Activated effector memory CD4-positive, alpha-beta T cell treated with Interleukin-2 at 50 U/mL for 16 hours (primary cell): ENCODE results near the gene SFXN5.
A peak's percentile ranks its signal among the peaks of the same experiment; 100 is the strongest.
"Not testable (repeated sequence)": the region's sequence is repeated elsewhere in the genome, so short reads cannot be mapped to it uniquely, and the experiment has no call there.

Experiments
- DNase-seq: peaks from one replicate; pipeline ENCODE4 v3.0.0-alpha.2; 2020

Gene SFXN5, protein sequence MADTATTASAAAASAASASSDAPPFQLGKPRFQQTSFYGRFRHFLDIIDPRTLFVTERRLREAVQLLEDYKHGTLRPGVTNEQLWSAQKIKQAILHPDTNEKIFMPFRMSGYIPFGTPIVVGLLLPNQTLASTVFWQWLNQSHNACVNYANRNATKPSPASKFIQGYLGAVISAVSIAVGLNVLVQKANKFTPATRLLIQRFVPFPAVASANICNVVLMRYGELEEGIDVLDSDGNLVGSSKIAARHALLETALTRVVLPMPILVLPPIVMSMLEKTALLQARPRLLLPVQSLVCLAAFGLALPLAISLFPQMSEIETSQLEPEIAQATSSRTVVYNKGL

DNA sequence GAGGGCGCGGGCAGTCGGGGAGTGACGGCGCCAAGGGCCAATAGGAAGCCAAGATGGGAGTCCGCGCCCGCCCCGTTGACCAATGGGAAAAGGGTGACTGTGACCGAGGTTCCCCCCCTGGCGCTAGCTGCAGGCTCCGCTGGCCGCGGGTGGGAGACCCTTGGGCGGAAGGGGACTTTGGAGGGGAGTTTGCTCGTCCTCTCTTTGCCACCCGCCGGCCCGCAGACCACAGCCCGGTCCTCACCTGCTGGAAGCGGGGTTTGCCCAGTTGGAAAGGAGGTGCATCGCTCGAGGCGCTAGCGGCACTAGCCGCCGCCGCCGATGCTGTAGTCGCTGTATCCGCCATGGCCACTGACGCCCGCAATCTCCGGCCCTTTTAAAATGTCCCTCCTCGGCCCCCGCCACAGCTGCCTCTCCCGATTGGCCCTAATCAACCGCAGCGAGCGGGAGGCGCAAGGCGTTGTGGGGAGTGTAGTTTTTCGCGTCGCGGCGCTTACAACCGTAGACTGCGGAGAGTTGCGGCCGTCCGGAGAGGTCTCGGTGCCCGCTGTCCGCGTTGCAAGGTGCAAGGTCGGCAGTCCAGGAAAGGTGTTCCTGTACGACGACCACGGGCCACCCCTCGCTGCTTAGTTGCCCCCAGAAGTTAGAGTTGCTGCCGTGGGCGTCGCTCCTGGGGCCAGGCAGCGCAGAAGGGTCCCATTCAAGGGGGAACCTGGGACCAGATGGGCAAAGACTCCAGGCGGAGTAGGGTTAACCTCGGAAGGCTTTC, at the start of gene SFXN5:
SFXN5 (minus strand) TSS at position 353 of the 769 bp plus-strand sequence; CDS start at position 346, 7 bp downstream.
- DNase-seq, result peak; percentile 91

DNA sequence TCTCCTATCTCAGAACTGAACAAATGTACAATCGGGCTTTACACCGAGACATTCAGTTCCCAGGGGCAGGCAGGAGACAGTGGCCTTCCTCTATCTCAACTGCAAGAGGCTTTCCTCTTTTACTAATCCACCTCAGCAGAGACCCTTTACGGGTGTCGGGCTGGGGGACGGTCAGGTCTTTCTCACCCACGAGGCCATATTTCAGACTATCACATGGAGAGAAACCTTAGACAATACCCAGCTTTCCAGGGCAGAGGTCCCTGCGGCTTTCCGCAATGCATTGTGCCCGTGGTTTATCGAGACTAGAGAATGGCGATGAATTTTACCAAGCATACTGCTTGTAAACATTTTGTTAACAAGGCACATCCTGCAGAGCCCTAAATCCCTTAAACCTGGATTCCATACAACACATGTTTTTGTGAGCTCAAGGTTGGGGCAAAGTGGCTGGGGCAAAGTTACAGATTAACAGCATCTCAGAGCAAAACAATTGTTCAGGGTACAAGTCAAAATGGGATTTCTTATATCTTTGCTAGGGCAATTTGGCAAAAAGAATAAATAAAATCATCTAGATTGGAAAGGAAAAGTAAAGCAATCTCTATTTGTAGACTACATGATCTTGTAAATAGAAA, 48.2 kb upstream of the SFXN5 start:
- not testable (repeated sequence) for DNase-seq

DNA sequence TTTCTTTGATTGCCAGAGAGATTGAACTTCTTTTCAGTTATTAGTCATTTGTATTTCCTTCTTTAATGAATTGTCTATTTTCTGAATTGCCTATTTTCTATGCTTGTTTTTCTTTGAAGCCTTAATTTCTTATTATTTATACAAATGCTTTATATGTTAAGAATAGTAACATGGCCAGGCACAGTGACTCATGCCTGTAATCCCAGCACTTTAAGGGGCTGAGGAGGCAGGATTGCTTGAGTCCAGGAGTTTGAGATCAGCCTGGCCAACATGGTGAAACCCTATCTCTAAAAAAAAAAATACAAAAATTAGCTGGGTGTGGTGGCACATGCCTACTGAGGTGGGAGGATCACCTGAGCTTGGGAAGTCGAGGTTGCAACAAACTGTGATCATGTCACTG, 45.9 kb upstream of the SFXN5 start:
- DNase-seq, result no peak

DNA sequence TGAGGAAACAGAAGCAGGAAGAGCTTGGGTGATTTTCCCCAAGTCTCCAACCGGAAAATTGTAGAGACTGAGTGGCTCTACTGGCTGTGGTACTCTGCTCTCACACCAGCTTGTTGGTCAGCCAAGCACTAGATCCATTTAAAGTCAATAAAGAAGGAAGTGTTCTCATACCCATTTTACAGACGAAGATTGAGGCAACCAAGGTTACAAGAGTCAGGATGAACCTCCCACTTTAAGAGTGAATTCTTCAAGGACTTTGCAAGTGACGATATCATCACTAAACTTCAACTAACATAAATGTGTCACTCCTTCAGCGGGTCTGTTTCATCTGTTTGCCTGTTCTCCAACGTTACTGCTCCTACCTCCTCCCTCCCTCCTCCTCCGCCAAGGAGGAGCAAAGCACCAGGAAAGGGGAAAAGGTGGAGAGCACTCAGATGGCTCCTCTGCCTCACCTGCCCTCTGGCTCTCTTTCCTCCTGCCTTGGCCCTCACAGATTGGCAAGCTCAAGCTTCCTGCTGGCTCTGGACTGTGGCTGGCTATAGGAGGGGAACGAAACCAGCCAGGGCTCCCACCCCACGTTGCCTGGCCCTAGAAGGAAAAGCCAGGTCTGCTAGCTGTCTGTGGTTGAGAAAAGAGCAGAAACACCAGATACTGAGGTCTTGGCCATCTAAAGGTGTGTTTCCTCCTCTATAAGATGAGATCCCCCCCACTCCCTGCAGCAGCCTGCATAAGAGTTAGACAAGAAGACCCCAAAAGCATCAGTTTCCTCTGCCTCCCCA, 44.9 kb upstream of the SFXN5 start:
- DNase-seq, result no peak

DNA sequence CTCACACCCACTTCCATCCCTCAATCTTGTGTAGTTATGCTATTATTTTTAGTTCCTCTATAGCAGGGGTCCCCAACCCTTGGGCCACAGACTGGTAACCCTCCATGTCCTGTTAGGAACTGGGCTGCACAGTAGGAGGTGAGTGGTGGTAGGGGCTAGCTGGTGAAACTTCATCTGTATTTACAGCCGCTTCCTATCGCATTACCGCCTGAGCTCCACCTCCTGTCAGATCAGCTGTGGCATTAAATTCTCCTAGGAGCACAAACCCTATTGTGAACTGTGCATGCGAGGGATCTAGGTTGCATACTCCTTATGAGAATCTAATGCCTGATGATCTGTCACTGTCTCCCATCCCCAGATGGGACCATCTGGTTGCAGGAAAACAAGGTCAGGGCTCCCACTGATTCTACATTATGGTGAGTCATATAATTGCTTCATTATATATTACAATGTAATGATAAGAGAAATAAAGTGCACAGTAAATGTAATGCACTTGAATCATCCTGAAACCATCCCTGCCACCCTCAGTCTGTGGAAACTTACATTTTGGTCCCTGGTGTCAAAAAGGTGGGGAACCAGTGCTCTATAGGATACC, 42.9 kb upstream of the SFXN5 start:
- DNase-seq, result no peak

DNA sequence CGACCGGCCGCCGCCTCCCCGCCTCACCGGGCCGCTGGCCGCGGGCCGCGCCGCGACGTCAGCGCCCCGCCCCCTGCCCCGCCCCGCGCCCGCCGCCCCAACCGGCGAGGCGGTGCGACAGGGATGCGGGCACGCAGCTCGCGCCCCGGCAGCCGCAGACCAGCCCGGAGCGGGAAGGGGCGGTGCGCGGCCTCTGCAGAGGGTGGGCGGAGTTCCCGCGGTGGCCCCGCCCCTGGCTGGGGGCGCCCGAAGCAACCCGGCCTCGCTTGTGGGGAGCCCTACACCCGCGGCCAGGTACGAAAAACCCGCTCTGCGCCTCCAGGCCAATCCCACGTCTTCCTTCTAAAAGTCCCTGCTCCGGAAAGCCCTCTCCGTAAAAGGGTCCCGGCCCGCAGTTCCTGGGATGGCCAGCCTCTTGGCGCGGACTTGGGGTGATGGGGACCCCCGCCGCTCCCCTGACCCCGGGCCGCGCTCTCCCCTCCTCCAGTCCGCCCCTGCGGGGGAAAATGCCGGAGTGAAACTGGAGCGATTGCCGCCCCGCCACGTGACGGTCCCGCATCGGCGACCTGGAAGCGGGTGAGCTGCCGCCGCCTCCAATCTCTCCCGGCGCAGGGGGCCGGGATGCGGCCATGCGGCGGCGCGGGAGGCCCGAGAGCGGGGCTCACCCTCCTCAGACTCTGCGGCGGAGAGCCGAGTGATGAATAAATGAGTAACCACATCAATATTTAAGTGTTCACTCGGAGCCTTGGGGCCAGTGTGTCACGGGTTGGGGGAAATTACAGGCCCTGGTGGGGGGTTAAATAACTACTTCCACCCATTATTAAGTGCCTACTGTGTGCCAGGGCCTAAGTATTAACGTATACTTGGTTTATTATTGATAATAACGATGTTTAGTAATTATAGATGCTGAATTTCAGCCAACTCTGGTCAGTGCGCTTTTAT, 41.7 kb upstream of the SFXN5 start, which contains the start of gene RAB11FIP5:
RAB11FIP5 (minus strand) TSS at position 36 of the 942 bp plus-strand sequence. CDS start 171 bp downstream, outside the sequence.
- peak; percentile 74 for DNase-seq

DNA sequence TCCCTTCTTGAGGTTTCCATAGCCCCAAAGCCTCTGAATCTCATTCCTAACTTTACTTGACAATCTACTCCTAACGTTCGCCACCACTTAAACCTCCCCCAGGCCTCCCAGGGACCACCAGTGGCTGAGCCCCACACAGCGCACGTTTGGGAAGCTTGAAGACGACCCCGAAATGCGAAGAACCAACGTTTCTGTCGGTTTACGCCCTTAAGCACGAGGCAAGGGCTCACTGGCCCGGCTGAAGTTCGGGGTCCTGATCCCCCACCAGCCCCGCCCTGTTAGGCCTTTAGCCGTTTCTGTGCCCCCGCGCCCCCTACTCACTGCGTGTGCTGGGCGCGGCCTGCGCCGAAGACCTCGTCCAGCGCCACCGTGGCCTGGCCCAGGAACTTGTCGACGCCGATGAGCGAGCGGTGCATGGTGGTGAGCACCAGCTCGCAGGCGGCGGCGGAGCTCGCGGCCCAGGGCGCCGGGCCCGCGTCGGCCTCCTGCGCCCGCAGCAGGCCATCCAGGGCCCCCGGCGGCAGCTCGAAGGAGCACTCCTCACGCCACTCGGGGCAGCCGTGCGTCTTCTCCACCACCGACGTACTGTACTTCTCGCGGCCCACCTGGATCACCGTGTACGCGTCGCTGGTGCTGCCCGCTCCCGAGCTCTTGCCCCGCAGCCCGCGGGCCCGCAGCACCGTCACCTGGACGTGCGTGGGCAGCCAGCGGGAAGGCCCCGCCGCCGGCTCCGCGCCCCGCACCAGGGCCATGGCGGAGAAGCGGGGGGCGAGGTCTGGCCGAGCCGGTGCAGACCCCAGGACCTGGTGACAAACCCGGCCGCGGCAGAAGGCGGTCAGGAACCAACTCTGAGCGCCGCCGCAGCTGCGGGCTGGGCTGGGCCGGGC, 40.8 kb upstream of the SFXN5 start:
- peak; percentile 7 for DNase-seq

DNA sequence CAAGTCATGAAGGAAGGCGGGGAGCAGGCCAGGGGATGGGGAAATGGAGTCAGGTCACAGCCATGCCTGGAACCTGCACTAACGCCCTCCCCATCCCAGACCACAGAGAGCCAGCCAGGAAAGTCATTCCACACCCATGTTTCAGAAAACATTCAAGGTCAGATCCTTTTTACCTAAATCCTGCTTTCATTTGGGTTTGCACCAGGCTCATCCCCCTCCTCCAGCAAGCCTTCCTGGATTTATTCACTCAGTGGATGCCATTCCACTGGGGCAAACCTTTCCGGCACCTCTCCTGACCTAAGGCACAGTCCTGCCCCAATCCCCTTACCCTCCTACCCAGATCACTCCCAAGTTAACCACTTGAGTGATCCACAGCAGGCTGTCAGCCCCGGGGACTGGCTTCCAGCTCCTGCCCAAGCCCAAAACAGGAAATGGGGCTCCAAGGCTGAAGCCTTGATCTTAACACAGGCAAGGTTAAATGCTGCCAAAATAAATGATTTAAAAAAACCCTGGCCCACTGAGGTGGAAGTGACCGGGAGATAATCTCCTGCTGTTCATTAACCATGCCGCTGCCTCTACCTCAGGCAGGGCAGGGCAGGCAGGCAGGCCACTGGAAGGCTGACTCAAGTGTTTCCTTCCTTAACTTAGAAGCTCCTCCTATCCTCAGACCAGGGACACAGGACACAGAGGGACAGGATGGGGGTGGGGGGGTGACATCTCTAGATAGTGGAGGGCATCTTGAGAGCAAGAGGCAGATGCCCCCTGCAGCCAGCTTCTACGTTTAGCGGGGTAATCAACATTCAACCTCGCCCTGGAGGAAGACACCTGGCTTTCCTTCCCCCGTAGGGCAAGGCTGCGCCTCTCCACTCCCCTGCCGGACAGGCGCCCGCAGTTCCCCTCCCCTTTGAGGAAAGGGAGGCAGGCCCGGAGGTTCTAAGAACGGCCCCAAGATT, 39.8 kb upstream of the SFXN5 start:
- DNase-seq, result no peak

DNA sequence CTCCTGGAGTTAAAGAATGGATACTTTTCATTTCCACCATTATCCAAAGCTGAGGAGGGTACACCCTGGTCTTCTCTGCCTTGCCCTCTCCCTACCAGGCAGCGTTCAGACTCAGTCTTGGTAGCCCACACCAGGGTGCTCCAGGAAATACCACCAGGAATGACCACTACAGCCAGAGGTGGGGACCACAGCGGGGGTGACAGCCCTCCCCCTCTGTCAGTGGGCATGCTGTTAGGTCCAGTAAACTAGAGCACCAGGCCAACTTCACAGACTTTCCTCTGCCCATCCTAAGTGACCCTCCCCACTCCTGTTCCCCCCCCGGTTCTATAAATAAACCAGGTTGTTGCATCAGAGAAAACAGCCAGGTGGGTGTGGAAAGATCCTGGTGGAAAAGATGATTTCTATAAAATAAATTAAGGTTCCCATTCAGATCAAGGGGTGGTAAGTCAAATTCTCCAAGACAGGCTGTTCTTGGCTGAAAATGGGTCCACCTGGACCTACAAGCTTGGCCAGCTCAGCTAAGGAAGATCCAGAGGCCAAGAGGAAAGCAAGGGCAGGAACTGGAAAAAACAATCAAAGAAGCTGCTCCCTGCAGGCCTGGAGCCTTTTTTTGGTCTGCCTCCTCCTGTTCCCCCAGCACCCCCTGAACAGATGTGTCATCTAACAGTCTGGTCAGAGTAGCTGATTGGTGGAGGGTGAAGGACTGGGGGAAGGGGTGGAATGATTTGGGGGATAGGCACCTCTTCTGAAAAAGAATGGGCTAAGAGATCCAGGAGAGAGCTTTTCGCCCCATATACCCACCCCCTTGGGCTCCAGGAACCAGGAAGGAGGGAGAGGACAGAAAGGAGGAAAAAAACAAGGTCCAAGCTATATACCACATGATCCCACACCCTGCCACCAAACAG, 38.9 kb upstream of the SFXN5 start:
- DNase-seq, result no peak

DNA sequence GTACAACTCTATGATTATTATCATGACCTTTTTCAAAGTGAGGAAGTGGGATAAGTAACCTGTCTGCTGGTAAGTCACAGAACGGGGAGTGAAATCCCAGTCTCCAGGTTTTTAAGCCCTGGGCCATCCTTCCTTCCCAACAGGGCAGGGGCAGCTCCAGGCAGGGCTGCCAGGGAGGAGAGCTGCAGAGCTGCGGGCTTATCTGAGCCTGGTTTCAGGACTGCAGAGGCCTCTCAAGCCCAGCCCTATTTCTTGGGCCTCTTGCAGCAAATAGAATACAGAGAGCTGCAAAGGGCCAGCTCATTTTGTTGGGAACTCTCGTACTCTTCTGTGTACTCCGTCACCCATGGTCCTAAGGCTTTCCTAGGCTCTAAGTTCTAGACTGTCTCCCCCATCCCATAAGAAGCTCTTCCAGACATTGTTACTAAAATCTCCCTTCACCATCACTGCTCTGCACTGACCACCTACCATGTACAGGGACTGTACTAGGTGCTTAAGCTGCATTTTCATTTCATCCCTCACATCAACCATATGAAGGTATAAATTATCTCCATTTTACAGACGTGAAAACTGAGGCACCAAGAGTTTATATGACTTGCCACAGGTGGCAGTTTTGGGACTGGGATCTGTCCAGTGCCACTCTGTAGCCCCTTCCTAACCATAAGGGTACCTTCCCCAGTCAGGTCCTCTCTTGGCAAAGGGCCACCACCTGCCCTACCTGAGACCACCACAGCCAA, 38.1 kb upstream of the SFXN5 start:
- DNase-seq, result no peak

DNA sequence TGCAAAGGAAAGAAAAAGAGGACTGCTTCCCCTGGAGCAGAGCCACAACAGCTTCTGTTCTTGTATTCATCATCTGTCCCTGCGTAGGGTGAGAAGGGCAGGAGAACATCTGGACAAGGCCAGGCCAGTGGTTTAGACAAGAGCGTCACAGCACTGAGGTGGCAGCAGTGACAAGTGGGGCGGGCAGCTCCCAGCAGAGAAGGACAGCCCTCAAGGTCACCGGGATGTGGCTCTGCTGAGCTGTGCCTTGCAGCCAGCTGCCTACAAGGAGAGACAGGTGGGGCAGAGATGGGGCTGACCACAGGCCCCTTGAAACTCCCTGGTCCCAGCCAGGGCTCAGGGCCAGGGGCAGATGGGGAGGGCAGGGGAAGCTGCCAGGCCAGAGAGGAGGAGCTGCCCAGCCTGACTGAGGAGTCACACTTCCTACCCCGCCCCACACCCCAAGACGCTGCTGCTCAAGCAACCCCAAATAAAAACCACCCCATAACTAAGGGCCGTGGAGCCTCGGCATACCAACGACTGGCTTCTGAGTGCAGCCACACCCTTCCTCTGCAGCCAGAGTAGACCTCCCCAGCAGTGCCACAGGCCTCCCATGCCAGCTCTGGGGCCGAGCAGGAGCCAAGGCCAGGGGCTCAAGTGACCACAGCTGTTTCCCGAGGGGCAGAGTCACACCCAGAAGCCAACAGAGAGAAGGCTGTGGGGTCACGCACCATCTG, 35.9 kb upstream of the SFXN5 start:
- DNase-seq, result peak; percentile 7

DNA sequence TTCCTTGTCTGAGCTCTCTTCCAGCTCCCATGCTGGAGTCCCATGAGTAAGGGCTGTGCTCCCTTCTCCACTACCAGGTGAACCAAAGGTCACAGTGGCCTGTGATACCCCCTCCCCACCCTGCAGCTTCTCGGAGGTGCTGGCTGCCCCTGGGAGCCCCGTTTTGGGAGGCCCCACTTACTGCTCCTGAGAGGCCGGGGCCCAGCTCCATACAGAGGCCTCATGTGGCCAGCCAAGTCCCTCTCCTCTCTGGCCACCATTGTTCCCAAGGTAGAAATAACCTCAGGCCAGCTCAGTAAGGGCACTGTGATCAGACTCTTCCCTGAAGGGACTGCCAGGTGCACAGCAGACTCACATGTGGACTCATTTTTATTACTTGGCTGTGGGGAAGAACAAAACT, 35.3 kb upstream of the SFXN5 start:
- DNase-seq, result no peak

DNA sequence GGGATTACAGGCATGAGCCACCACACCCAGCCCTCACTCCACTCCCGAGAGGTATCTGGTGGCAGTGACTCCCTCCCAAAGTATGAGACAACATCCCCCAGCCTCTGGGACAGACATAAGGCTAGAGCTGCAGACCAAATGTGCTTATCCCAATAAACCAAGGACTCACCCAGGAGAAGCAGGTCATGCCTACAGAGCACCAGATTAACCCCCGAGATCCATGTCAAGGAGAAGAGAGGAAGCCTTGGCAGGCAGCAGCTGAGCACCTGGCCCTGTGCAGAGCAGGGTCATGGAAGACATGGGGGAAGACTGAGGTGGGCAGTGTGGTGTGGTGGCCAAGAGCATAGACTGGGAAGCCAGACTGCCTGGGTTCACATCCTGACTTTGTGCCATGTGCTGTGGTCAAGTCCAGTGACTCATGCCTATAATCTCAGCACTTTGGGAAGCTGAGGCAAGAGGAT, 34.0 kb upstream of the SFXN5 start:
- no peak for DNase-seq

DNA sequence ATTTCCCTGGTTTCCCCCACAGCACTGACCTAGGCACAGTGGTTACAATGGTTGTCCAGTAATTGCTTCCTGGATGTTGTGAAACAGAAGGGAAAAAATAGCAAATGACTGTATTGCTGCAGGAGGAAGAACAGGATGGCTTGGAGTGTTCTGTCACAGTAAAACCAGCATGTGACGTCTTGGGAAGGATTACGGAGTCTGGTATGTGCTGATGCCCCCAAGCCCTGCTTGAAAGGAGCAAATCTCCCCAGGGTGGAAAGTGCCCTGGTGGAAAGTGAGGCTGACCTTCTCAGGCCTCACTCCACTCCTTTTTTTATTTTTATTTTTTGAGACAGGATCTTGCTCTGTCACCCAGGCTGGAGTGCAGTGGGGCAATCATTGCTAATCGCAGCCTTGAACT, 33.4 kb upstream of the SFXN5 start:
- no peak for DNase-seq

DNA sequence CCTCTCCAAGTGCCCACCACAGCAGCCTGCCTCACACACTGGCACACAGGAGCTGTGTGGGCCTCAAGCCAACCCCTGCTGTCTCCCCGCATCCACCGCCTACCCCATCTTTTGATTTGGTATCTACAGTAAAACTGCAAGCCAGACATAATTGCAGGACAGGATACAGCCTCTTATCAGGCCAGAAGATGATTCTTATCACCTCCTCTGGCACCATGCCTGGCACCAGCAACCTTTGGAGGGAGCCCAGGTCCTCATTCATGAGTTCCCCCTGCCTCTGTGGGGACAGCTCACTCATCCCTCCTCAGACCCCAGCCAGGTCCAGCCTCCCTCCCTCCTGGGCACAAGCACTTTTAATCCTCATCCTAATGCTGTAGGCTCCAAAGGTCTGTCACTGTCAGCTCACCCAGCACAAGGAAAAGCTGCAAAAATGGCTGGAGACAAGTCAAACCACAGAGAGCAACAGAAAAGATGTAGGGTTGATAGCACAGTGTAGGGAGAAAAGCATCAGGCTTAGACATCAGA, 31.6 kb upstream of the SFXN5 start:
- DNase-seq, result no peak

DNA sequence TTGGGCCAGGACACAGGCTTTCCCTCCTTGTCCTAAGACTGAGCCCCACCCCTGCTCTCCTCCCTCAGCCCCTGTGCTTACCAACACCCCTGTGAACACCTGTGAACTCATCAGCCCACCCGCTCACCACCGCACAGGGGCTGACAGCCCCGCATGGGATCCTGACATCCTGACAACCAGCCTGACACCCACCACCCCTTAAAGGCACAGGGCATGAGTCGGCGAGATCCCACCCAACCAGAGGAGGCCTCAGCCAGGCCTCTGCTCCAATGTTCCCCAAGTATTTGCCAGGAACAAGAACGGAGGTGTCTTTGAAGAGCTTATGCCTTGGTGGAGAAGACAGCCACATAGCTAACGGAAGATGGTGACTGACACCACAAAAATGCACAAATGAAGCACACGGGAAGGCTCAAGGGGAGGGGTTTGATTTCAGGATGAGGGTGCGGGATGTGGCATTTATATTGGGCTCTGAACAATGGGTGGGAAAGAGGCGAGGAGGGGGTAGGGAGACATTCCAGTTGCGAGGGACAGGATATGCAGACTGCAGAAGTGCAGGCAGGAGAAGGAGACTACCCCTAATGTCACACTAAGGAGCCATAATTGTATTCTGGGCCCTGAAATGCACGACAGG, 30.2 kb upstream of the SFXN5 start:
- DNase-seq, result no peak
